ENCODE results near the gene TEX54.
A peak's percentile ranks its signal among the peaks of the same experiment; 100 is the strongest.
"Not testable (repeated sequence)": the region's sequence is repeated elsewhere in the genome, so short reads cannot be mapped to it uniquely, and the experiment has no call there.

TEX54 gene

GRCh38 chr11:62831520-62832335 lies 913 bp downstream of the TEX54 start, which contains the start of gene STX5:
Gene STX5, minus strand, starts transcription at chr11:62832051. Its CDS starts 808 bp downstream, at chr11:62831243.
- DNase-seq: peak; percentile 97 to 100 (median 99)

GRCh38 chr11:62830904-62831519 lies 1.6 kb downstream of the TEX54 start:
- DNase-seq: no peak

GRCh38 chr11:62828130-62828529 lies 4.5 kb downstream of the TEX54 start:
- not testable (repeated sequence) for DNase-seq

- DNase-seq: no peak
These were observed 9.0 kb downstream of the TEX54 start for GRCh38 chr11:62823677-62824076.

- DNase-seq: no peak
These were observed 15.5 kb downstream of the TEX54 start for GRCh38 chr11:62817129-62817528.

GRCh38 chr11:62816557-62816956 lies 16.1 kb downstream of the TEX54 start:
- no peak for DNase-seq

- DNase-seq: no peak
These were observed 21.0 kb downstream of the TEX54 start for GRCh38 chr11:62811659-62812058.

- no peak for DNase-seq
These were observed 21.9 kb downstream of the TEX54 start for GRCh38 chr11:62810748-62811147.

- peak in 4 of 14 donors; percentile 11 to 37 (median 22) for DNase-seq
These were observed 26.0 kb downstream of the TEX54 start for GRCh38 chr11:62806611-62807121.

GRCh38 chr11:62805961-62806441 lies 26.6 kb downstream of the TEX54 start:
- no peak for DNase-seq

GRCh38 chr11:62805076-62805892 lies 27.4 kb downstream of the TEX54 start, which contains the start of gene NXF1:
Gene NXF1, minus strand, starts transcription at chr11:62805440. Its CDS starts 84 bp downstream, at chr11:62805356.
- peak; percentile 78 to 96 (median 90) for DNase-seq

- peak in 1 of 14 donors; percentile 55 for DNase-seq
These were observed 28.1 kb downstream of the TEX54 start for GRCh38 chr11:62804310-62805075.

GRCh38 chr11:62801071-62801470 lies 31.6 kb downstream of the TEX54 start:
- no peak for DNase-seq

GRCh38 chr11:62799486-62799885 lies 33.2 kb downstream of the TEX54 start:
- DNase-seq: no peak

GRCh38 chr11:62796281-62796680 lies 36.4 kb downstream of the TEX54 start:
- no peak for DNase-seq

GRCh38 chr11:62794201-62794775 lies 38.4 kb downstream of the TEX54 start:
- no peak for DNase-seq

GRCh38 chr11:62792202-62792575 lies 40.5 kb downstream of the TEX54 start:
- peak in 3 of 14 donors; percentile 28 to 42 (median 32) for DNase-seq

- peak in 13 of 14 donors; percentile 29 to 86 (median 72) for DNase-seq
These were observed 41.0 kb downstream of the TEX54 start, which contains the start of gene TMEM223 for GRCh38 chr11:62791501-62792201. Gene TMEM223, minus strand, starts transcription at chr11:62792006. Its CDS starts 12 bp downstream, at chr11:62791994.

- DNase-seq: no peak
These were observed 43.1 kb downstream of the TEX54 start for GRCh38 chr11:62789576-62789975.

- DNase-seq: no peak
These were observed 43.6 kb downstream of the TEX54 start for GRCh38 chr11:62788991-62789390.
